GM13977 (cell line): ENCODE results near the gene TGIF2.

ENCODE experiments used
- DNase-seq: peaks from one replicate; pipeline ENCODE4 v3.0.0; 2012; ENCODE audit warnings: low spot score
- CTCF ChIP-seq: IDR thresholded peaks from 2 replicates; pipeline ENCODE4 v1.5.1; 2012; ENCODE audit warnings: mild to moderate bottlenecking, control low read depth; ENCODE audit not compliant: insufficient read depth; ENCODE audit errors: extremely low read depth, missing control alignments
- in situ Hi-C: fragments of 300-500 bp; cut with MboI; formaldehyde crosslinking; loops from one replicate; pipeline ENCODE4 v1.12.0; 2022; ENCODE audit warnings: low sequenced_read_pairs, low pct_unique_long_range_greater_than_20kb, mixed read lengths, inconsistent platforms; ENCODE audit not compliant: unreplicated experiment

TGIF2 gene

GRCh38 chr20:36591281-36591680 is 17.9 kb downstream of the TGIF2 start:
- no peak for DNase-seq
- in situ Hi-C loops: no loop called here
- no peak for TF ChIP-seq CTCF

DNA sequence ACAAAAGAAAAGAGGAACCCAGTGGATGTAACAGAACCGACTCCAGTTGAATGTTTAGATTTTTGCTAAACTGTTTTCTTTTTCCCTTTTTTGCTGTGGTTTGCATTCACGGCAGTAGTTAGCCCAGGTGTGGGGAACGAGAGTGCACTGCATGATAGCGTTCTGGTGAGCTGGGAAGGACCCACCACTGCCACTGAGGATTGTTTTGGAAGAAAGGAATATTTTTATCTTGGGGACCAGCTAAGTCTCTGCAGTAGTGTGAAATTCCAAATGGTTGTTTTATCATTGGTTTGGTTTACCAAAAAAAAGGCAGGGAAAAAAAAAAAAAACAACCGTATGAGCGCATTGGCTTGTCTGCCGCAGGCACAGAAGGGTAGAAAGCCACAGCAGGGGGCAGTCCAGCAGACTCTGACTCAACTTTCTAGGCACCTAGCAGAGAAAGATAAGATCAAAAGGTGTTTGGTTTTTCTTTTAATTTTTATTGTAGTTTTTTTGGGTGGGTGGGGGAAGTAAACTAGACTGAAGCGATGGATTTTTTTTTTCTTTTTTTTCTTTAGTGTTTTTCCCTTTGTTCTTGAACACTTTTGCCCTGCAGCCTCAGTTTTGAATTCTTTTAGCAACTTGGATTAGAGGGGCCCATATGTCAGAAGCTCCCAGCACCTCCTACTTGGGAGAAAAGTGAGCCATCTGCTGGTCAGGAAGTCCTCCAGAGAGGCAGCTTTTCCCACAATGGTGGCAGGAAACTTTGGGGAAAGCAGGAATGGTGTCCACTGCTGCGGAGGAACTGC is 18.7 kb downstream of the TGIF2 start:
- in situ Hi-C loops: no loop called here
- DNase-seq: no peak
- TF ChIP-seq CTCF: peak; percentile 41

DNA sequence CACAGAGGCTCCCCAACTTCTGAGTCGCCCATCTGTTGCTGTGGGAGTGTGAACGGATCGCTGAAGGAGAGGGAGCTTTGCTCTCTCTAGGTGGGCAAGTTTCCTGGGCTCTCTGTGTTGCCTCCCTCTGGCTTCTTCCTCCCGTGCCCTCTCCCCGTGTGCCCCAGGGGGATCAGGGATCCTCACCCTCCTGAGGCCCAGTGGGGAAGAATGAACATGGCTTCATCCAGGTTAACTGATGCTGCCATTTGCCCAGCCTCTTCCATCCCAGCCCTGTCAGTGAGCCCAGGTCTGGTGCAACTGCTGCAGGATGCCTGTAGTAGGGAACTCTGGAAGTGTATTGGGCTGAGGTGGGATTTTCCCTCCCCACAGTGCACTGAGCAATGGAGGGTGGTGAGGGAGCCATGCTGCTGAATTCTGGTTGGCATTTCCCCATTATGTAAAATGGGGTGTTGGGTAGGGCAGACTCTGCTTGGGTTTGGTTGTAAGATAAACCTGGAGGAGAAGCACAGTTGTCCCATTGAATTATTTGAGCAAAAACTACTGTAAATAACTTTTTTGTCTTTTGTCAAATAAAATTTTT is 20.0 kb downstream of the TGIF2 start:
- no peak for DNase-seq
- in situ Hi-C loops: no loop called here
- no peak for TF ChIP-seq CTCF

DNA sequence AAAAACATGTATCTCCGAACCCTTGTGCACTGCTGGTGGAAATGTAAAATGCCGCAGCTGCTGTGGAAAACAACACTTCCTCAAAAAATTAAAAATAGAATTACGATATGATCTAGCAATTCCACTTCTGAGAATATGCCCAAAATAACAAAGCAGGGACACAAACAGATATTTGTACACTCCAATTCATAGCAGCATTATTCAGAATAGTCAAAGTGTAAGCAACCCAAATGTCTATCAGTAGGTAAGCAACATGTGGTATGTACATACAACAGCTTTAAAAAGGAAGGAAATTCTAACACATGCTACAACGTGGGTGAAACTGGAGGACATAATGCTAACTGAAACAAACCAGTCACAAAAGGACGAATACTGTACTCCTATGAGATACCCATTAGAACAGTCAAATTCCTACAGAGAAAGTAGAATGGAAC is 26.5 kb downstream of the TGIF2 start:
- in situ Hi-C loops: loop anchor here (10.0 to 25.0 kb wide), 2 partner anchors 145 to 287 kb away; partner anchors contain the start of gene TLDC2
- TF ChIP-seq CTCF: no peak
- no peak for DNase-seq

DNA sequence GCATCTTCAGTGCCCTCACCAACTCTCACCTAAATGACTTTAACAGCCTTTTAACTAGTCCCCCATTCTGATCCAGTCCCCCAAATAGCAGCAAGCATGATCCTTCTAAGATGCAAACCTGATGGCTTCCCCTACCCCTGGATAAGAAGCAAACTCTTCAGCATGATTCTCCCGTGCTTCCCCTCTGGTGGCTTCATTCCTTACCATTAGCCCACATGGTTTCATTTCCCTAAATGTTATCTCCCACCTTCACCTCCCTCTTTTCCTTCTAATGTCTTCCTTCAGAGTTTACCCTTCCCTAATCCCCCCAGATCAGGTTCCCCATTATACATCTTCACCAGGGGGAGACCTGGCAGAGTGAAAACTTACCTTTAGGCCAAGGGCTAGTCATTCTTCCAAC is 28.1 kb downstream of the TGIF2 start:
- in situ Hi-C loops: loop anchor here (10.0 to 25.0 kb wide), 2 partner anchors 147 to 286 kb away; partner anchors contain the start of gene TLDC2
- no peak for TF ChIP-seq CTCF
- no peak for DNase-seq

DNA sequence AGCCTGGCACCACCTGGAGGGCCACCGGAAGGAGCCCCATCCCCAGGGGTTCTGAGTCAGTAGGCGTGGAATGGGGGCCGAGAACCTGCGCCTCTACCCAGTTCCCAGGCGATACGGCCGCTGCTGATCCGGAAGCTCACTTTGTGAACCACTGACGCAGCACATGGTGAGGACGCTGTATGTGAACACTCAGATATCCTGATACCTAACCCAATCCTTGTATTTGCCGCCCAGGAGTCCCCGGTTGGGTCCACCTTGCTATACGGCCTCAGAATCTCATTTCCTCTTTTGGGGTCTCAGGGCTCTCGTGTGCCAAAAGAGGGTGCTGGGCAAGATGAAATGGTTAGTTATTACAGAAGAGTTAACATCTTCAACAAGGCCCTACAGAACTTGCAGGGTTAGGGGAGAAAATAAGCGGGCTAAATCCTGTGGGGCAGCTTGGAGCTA is 31.6 kb downstream of the TGIF2 start:
- in situ Hi-C loops: loop anchor here (10.0 to 25.0 kb wide), 2 partner anchors 150 to 282 kb away; partner anchors contain the start of gene TLDC2
- no peak for TF ChIP-seq CTCF
- peak; percentile 63 for DNase-seq
